Lower leg skin (tissue), 3 donors: ENCODE measurements around the gene CTDSPL.

ENCODE experiments used
- CTCF ChIP-seq, 3 donors: fragments of 450-650 bp; IDR thresholded peaks; one replicate each; pipeline ENCODE4 v1.5.1; 2016; ENCODE audit warnings: antibody characterized with exemption in 3 of 3, mild to moderate bottlenecking in 3 of 3, moderate library complexity in 2 of 3
- POLR2A ChIP-seq, 2 donors: fragments of 450-650 bp; IDR thresholded peaks; one replicate each; pipeline ENCODE4 v1.6.1; 2016 to 2017; ENCODE audit warnings: antibody characterized with exemption in 2 of 2, mild to moderate bottlenecking in 1 of 2, moderate library complexity in 1 of 2

GRCh38 chr3:37999836-38000235 is 138.2 kb downstream of the CTDSPL start:
- TF ChIP-seq CTCF (IDR thresholded peaks at IDR 0.05) (no peak), POLR2A (IDR thresholded peaks at IDR 0.05) (no peak)
